Measurements from ENCODE around the gene U2AF2.

DNA sequence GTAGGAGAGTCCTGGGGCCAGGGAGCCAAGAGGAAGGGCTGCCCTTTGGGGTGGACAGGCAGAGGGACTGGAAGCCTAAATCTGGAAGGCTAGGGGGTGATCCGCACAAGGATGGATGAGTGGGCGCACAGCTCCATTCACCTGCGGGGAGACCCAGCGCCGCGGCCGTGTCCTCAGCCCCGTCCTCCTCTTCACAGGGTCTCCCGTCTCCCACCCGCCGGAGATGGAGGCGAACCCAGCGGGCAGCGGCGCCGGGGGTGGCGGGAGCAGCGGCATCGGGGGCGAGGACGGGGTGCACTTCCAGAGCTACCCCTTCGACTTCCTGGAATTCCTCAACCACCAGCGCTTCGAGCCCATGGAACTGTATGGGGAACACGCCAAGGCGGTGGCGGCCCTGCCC is 41.4 kb upstream of the U2AF2 start:
- TF ChIP-seq, protein P1, sequence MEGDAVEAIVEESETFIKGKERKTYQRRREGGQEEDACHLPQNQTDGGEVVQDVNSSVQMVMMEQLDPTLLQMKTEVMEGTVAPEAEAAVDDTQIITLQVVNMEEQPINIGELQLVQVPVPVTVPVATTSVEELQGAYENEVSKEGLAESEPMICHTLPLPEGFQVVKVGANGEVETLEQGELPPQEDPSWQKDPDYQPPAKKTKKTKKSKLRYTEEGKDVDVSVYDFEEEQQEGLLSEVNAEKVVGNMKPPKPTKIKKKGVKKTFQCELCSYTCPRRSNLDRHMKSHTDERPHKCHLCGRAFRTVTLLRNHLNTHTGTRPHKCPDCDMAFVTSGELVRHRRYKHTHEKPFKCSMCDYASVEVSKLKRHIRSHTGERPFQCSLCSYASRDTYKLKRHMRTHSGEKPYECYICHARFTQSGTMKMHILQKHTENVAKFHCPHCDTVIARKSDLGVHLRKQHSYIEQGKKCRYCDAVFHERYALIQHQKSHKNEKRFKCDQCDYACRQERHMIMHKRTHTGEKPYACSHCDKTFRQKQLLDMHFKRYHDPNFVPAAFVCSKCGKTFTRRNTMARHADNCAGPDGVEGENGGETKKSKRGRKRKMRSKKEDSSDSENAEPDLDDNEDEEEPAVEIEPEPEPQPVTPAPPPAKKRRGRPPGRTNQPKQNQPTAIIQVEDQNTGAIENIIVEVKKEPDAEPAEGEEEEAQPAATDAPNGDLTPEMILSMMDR (IDR thresholded peaks at IDR 0.05; ENCODE audit: poor library complexity), result no peak
- TF ChIP-seq EZH2 (IDR thresholded peaks at IDR 0.05; ENCODE audit: borderline replicate concordance), result no peak

All from hepatocyte (in vitro differentiated cells).